K562 (cell line): Measurements from ENCODE around the gene USP15. TPM values are rescaled to one million over a fixed set of nuclear protein-coding genes. Genes with fewer than 3 reads are reported as not detected.
A peak's percentile ranks its signal among the peaks of the same experiment; 100 is the strongest.

Source experiments
- ATAC-seq: fragments of 200-7000 bp; cut with Tn5 transposase; 3 replicates; pipeline ENCODE4 v1.9.1; 2020; ENCODE audit warnings: moderate library complexity
- BruUV-seq: library from RNA; stranded (reverse); fragments of 400-500 nt; replicated peaks from 2 replicates; lab custom pipeline; 2021; lab: Mats Ljungman, UMichigan
- CTCF ChIA-PET: fragments of 300-600 bp; formaldehyde crosslinking; extraction: SDS; loops from one replicate; lab custom pipeline; 2021; ENCODE audit warnings: low intra/inter-chr PET ratio; lab: Yijun Ruan, JAX
- POLR2A ChIA-PET: fragments of 300-600, 350-650 bp; sonication (Branson Sonifier 250); formaldehyde crosslinking; extraction: SDS; loops from one replicate; lab custom pipeline; 2021; ENCODE audit warnings: antibody characterized with exemption, inconsistent platforms; lab: Yijun Ruan, JAX
- DNase-seq, 4 experiments: peaks; one replicate each; pipeline versions ENCODE4 v3.0.0 to v3.0.0-alpha.2; 2011 to 2018; ENCODE audit warnings: low spot score in 3 of 4, mixed read lengths in 3 of 4; ENCODE audit errors: extremely low read depth in 1 of 4
- FAIRE-seq: peaks from 2 replicates; lab custom pipeline; 2011; peaks lifted over from hg19 to GRCh38; lab: Jason Lieb, UNC
- H2AFZ ChIP-seq: 2 replicates; pipeline ENCODE4 v1.6.0; 2011; ENCODE audit warnings: low read depth, low read length, control low read depth, inconsistent platforms
- H3K27ac ChIP-seq: fragments of 200-600 bp; 3 replicates; pipeline ENCODE4 v1.8.0; 2011; ENCODE audit warnings: low read depth, mild to moderate bottlenecking, control low read depth, inconsistent platforms, low read length, moderate library complexity, mixed read lengths; ENCODE audit errors: extremely low read depth
- H3K27me3 ChIP-seq, 2 experiments: fragments of 300-600 bp in 1 of 2; 2 replicates in 1 of 2; 3 replicates in 1 of 2; pipeline versions ENCODE4 v1.6.0 to v1.8.0; 2011; ENCODE audit warnings: inconsistent platforms in 2 of 2, low read length in 2 of 2, mild to moderate bottlenecking in 1 of 2, mixed read lengths in 1 of 2, moderate library complexity in 1 of 2; ENCODE audit not compliant: control insufficient read depth in 2 of 2, insufficient read depth in 2 of 2
- H3K36me3 ChIP-seq: fragments of 300-600 bp; 3 replicates; pipeline ENCODE4 v1.8.0; 2011; ENCODE audit warnings: mild to moderate bottlenecking, low read length, inconsistent platforms; ENCODE audit not compliant: control insufficient read depth, insufficient read depth
- H3K4me1 ChIP-seq, 2 experiments: fragments of 200-600 bp in 1 of 2; replicated peaks in 1 of 2; 2 replicates in 1 of 2; 3 replicates in 1 of 2; pipeline versions ENCODE4 v1.5.1 to v1.8.0; 2011; ENCODE audit warnings: inconsistent platforms in 2 of 2, low read length in 2 of 2, mild to moderate bottlenecking in 1 of 2, mixed read lengths in 1 of 2, moderate library complexity in 1 of 2; ENCODE audit not compliant: control insufficient read depth in 2 of 2, insufficient read depth in 2 of 2
- H3K4me2 ChIP-seq: 2 replicates; pipeline ENCODE4 v1.6.1; 2011; ENCODE audit warnings: low read length, control low read depth, inconsistent platforms, mixed read lengths; ENCODE audit not compliant: insufficient read depth
- H3K4me3 ChIP-seq: fragments of 200-600 bp; sonication (generic), shearing (Covaris generic); 2 replicates; pipeline ENCODE4 v1.5.1; 2016; ENCODE audit warnings: control low read depth, inconsistent platforms
- H3K79me2 ChIP-seq: fragments of 200-600 bp; 3 replicates; pipeline ENCODE4 v1.8.0; 2011; ENCODE audit warnings: low read length, inconsistent platforms; ENCODE audit not compliant: control insufficient read depth, insufficient read depth
- H3K9ac ChIP-seq, 2 experiments: 2 replicates each; pipeline versions ENCODE4 v1.6.0 to v1.6.1; 2011; ENCODE audit warnings: low read depth in 2 of 2, low read length in 2 of 2, control low read depth in 1 of 2, inconsistent platforms in 1 of 2, mild to moderate bottlenecking in 1 of 2, mixed read lengths in 1 of 2; ENCODE audit not compliant: insufficient read depth in 1 of 2
- H3K9me1 ChIP-seq: one replicate; pipeline ENCODE4 v1.6.0; 2011; ENCODE audit warnings: inconsistent platforms, mild to moderate bottlenecking, low read length, moderate library complexity; ENCODE audit not compliant: control insufficient read depth, insufficient read depth
- H3K9me3 ChIP-seq: replicated peaks from 2 replicates; pipeline ENCODE4 v1.5.1; 2011; ENCODE audit warnings: low read depth, low read length, inconsistent platforms; ENCODE audit not compliant: control insufficient read depth, insufficient read depth
- H4K20me1 ChIP-seq: replicated peaks from 2 replicates; pipeline ENCODE4 v1.6.1; 2011; ENCODE audit warnings: low read length, inconsistent platforms, mixed read lengths; ENCODE audit not compliant: control insufficient read depth, insufficient read depth
- CC2D1A ChIP-seq: fragments of 450-650 bp; IDR thresholded peaks from 2 replicates; pipeline ENCODE4 v1.6.1; 2017; ENCODE audit warnings: mild to moderate bottlenecking
- HNRNPK ChIP-seq: fragments of 200-400 bp; formaldehyde crosslinking; IDR thresholded peaks from one replicate; pipeline ENCODE4 v1.6.1; 2018; ENCODE audit warnings: mild to moderate bottlenecking, low read depth, low read length; ENCODE audit not compliant: poor library complexity, severe bottlenecking
- PCBP2 ChIP-seq: fragments of 200-400 bp; formaldehyde crosslinking; IDR thresholded peaks from 2 replicates; pipeline ENCODE4 v1.6.1; 2018; ENCODE audit warnings: low read length, low read depth, mild to moderate bottlenecking, moderate library complexity; ENCODE audit not compliant: poor library complexity, severe bottlenecking
- in situ Hi-C: fragments of 300-500 bp; cut with MboI; formaldehyde crosslinking; loops from 4 replicates; pipeline ENCODE4 v1.15.0; 2018; ENCODE audit warnings: inconsistent platforms, mixed read lengths
- intact Hi-C: fragments of 100-400 bp; cut with micrococcal nuclease; formaldehyde crosslinking; loops from 2 replicates; pipeline ENCODE4 v1.14.2; 2022
- polyA plus RNA-seq, 8 experiments: library from polyadenylated mRNA; depleted of rRNA in 4 of 8; stranded (reverse) in 5 of 8; unstranded in 3 of 8; fragments of >200 nt; fragmentation: Nextera tagmentation in 2 of 8; fragmentation: Illumina TruSeq in 1 of 8; extraction: Ambion mirVana in 2 of 8; extraction: Trizol in 1 of 8; gene quantifications; 2 replicates each; pipeline versions ENCODE4 v1.2.1 to v1.2.3, GENCODE V29; 2011 to 2014; ENCODE audit warnings: inconsistent platforms in 1 of 8, missing spikeins in 1 of 8
- total RNA-seq, 7 experiments: library from RNA; depleted of rRNA in 6 of 7; stranded (reverse); fragments of >200 nt in 6 of 7; fragmentation: Illumina TruSeq in 2 of 7; extraction: Trizol in 2 of 7; gene quantifications; 2 replicates each; pipeline versions ENCODE4 v1.2.1 to v1.2.3, GENCODE V29; 2011 to 2021; ENCODE audit warnings: low replicate concordance in 1 of 7
- TF ChIP-seq, protein P1 (sequence below): IDR thresholded peaks from 2 replicates; pipeline ENCODE4 v1.6.1; 2016; ENCODE audit warnings: missing genetic modification characterization, missing compliant biosample characterization

Gene USP15
- total and polyA plus RNA-seq, 9 of the 15 experiments (the other 6 are each of a cell fraction or from before 2014, with no cell fraction given), result 140 to 272 (median 182) TPM

DNA sequence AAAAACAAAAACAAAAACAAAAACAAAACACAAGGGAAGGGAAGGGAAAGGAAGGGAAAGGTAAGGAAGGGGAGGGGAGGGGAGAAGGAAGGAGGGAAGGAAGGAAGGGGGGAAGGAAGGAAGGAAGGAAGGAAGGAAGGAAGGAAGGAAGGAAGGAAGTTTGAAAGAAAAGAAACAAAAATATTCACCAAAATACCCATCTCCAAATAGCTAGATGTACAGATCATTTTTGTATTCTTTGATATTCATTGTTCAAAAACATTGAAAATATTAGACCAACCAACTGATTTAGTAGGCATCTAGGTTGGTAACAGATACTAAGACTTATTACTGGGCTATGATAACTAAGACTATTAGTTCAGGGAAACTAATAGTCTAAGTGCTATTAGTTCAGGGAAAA lies 39.1 kb upstream of the USP15 start:
- ChIA-PET CTCF (no interaction called here), POLR2A (interaction anchor here (1.8 kb wide), 1 partner anchor 16 kb away, joined by 4 read pairs; no protein-coding TSS in a partner anchor)
- BruUV-seq, result no TSS peak
- FAIRE-seq (no peak), ATAC-seq (no peak), DNase-seq (no peak)
- H3K27ac ChIP-seq, result no peak overlapping the region
- H3K9me3 ChIP-seq, result no peaks in the 10 kb centered on the region
- H3K9ac ChIP-seq, result no peak overlapping the region
- intact Hi-C loops (no loop called here), in situ Hi-C loops (no loop called here)
- H3K27me3 ChIP-seq, result no peaks in the 10 kb centered on the region
- H3K36me3 ChIP-seq, result no peaks in the 10 kb centered on the region
- H3K4me3 ChIP-seq, result no peak overlapping the region
- no peak overlapping the region for H2AFZ ChIP-seq
- TF ChIP-seq PCBP2, result peak; percentile 65
- TF ChIP-seq, protein P1, sequence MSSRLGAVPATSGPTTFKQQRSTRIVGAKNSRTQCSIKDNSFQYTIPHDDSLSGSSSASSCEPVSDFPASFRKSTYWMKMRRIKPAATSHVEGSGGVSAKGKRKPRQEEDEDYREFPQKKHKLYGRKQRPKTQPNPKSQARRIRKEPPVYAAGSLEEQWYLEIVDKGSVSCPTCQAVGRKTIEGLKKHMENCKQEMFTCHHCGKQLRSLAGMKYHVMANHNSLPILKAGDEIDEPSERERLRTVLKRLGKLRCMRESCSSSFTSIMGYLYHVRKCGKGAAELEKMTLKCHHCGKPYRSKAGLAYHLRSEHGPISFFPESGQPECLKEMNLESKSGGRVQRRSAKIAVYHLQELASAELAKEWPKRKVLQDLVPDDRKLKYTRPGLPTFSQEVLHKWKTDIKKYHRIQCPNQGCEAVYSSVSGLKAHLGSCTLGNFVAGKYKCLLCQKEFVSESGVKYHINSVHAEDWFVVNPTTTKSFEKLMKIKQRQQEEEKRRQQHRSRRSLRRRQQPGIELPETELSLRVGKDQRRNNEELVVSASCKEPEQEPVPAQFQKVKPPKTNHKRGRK, result peak; percentile 40; the same call in 1 of the 2 replicates
- TF ChIP-seq CC2D1A, result no peak
- peak; percentile 61 for TF ChIP-seq HNRNPK
- no peaks in the 10 kb centered on the region for H4K20me1 ChIP-seq
- H3K9me1 ChIP-seq, result no peaks in the 10 kb centered on the region
- H3K4me1 ChIP-seq, result no peaks in the 10 kb centered on the region; a peak in 1 of 5 replicates
- no peaks in the 10 kb centered on the region for H3K79me2 ChIP-seq
- H3K4me2 ChIP-seq, result no peak overlapping the region
